RWPE1 (cell line): ENCODE measurements around the gene FSHR.

Source experiments
- CTCF ChIA-PET: fragments of 350-600 bp; sonication (Branson Sonifier 250); formaldehyde crosslinking; extraction: SDS; loops from one replicate; lab custom pipeline; 2021; lab: Yijun Ruan, JAX
- POLR2A ChIA-PET: fragments of 400-600 bp; formaldehyde crosslinking; extraction: SDS; loops from one replicate; lab custom pipeline; 2020; ENCODE audit warnings: antibody characterized with exemption; ENCODE audit not compliant: low non-redundant PET; lab: Yijun Ruan, JAX
- DNase-seq: peaks from one replicate; pipeline ENCODE4 v3.0.0; 2012; ENCODE audit warnings: low spot score
- H3K27ac ChIP-seq: fragments of 450-650 bp; 2 replicates; pipeline ENCODE4 v1.5.1; 2017
- CTCF ChIP-seq: fragments of 450-650 bp; conservative IDR thresholded peaks from 2 replicates; pipeline ENCODE4 v1.5.1; 2017; ENCODE audit warnings: low read depth, mild to moderate bottlenecking

FSHR gene

DNA sequence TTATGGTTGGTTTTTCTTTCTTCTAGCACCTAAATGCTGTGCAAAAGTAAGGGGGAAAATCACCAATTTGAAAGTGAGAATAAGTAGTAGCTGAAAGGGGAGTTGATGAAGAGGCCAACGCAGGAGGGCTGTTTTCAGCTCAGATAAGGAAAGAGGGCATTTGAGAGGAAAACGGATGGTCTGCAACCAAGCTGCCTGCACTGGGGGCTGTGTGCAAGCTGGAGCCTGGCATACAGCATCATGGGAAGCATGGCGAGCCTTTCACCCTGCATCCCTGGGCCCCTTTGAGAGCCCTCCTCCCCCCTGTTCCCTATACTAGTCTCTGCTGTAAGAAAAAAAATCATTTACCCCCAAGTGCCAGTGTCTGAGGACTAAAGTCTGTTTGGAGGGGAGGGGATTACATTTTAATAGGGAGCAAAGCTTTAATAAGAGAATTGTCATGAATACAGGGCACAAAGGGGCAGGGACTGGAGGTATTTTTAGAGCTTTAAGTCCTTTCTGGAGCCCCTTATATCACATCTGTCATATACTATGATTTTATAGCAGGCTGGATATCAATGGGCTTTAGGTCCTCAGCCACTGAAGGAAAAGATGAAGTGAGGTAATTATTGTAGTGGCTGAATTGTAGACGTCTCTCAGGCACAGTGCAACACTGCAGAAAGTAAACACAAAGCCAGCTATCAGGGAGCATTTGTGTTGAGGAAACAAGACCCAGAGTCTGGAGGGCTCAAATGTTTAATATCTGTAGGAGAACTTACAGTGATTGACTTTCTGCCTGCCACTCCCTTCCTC lies 120.7 kb downstream of the FSHR start:
- no peak for DNase-seq
- H3K27ac ChIP-seq, result no peak overlapping the region
- POLR2A ChIA-PET, result no interaction called here
- CTCF ChIA-PET, result interaction anchor here (0.5 to 0.8 kb wide), 2 partner anchors 8 to 197 kb away, joined by 4 read pairs; no protein-coding TSS in a partner anchor
- TF ChIP-seq CTCF, result no peak

GRCh38 chr2:49032936-49033335 lies 121.4 kb downstream of the FSHR start:
- POLR2A ChIA-PET, result no interaction called here
- no peak for TF ChIP-seq CTCF
- no peak for DNase-seq
- CTCF ChIA-PET, result interaction anchor here (0.5 kb wide), 1 partner anchor 198 kb away, joined by 4 read pairs; no protein-coding TSS in a partner anchor
- no peak overlapping the region for H3K27ac ChIP-seq

DNA sequence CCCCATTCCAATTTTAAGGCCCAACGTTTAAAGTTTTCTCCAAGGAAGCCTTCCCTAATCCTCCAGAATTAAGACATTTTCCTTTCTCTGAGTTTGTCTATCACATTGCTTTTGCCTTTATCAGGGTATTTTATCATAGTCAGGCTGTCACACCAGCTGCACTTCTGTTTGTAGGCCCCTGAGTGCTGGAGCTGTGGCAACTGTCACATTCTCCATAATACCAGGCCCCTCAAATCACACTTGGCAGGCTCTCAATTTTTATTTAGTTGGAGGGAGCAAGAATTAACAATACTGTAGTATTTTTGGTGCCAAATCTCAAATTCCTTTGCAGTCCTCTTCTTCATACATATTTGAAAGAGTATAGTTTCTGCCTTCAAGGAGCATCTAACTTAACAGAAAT lies 122.2 kb downstream of the FSHR start:
- no peak overlapping the region for H3K27ac ChIP-seq
- DNase-seq, result no peak
- ChIA-PET POLR2A (no interaction called here), CTCF (no interaction called here)
- no peak for TF ChIP-seq CTCF

- H3K27ac ChIP-seq, result no peak overlapping the region
- CTCF ChIA-PET, result no interaction called here
- no peak for DNase-seq
- POLR2A ChIA-PET, result no interaction called here
- no peak for TF ChIP-seq CTCF
Observed at GRCh38 chr2:49029406-49029805, 124.9 kb downstream of the FSHR start.

DNA sequence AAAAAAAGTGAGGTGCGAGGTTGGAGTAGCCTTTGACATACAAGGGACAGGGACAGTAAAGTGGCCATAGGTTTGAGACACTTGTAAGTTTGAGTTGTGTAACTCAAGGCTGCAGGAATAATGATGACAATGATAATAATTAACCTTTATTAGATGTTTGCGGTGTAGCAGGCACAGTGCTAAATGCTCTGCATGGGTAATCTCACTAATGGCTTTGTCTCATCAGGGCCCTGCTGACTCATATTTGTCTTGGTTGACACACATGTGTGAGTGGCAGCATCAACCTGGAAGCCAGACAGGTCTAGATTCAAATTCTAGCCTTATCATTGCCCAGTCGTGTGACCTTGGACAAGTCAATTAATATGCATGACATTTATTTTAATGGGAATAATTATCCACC lies 126.2 kb downstream of the FSHR start:
- H3K27ac ChIP-seq, result no peak overlapping the region
- ChIA-PET POLR2A (no interaction called here), CTCF (no interaction called here)
- TF ChIP-seq CTCF, result no peak
- no peak for DNase-seq

DNA sequence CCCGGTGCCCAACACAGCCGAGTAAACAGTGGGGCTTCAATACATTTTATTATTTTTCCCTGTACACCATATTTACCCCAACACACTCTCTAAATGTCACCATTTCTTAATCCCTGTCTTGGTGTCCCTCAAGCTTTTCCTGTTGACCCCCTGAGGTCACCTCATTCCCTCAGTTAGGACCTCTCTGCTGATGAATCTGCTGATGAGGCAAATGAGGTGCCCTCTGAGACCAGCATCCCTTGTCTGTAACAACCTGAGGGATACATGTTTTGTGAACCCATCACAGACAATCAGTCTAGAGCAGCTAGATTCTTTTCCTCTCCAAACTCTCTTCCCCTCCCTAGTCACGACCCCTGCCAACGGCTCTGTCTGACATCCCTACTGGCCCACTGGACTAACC lies 127.6 kb downstream of the FSHR start:
- TF ChIP-seq CTCF, result no peak
- no peak overlapping the region for H3K27ac ChIP-seq
- ChIA-PET POLR2A (no interaction called here), CTCF (no interaction called here)
- DNase-seq, result no peak
